Prostate gland (tissue), 2 donors: ENCODE results near the gene FAF1. TPM values are rescaled to one million over a fixed set of nuclear protein-coding genes. Genes with fewer than 3 reads are reported as not detected.

Experiments
- DNase-seq: peaks from one replicate; pipeline ENCODE4 v3.0.0-alpha.2; 2019; ENCODE audit warnings: low spot score
- H3K27ac ChIP-seq, 2 donors: fragments of 200-600 bp; sonication (generic); 2 replicates each; pipeline ENCODE4 v1.5.1; 2017 to 2019
- H3K27me3 ChIP-seq: fragments of 200-600 bp; sonication (generic); replicated peaks from 2 replicates; pipeline ENCODE4 v1.5.1; 2019; ENCODE audit not compliant: insufficient read depth
- H3K36me3 ChIP-seq, 2 donors: fragments of 200-600 bp; sonication (generic); 1 replicate in 1 of 2; 2 replicates in 1 of 2; pipeline versions ENCODE4 v1.5.1 to v1.8.1; 2017 to 2019
- H3K4me1 ChIP-seq: fragments of 200-600 bp; sonication (generic); replicated peaks from 2 replicates; pipeline ENCODE4 v1.5.1; 2019
- H3K4me3 ChIP-seq, 2 donors: fragments of 200-600 bp; sonication (generic); 2 replicates each; pipeline ENCODE4 v1.5.1; 2017 to 2019
- H3K9me3 ChIP-seq: fragments of 200-600 bp; sonication (generic); 2 replicates; pipeline ENCODE4 v1.5.1; 2017
- CTCF ChIP-seq, 4 experiments: fragments of 200-600 bp in 2 of 4; fragments of 450-650 bp in 2 of 4; sonication (generic) in 2 of 4; IDR thresholded peaks; 1 replicate in 3 of 4; 2 replicates in 1 of 4; pipeline ENCODE4 v1.5.1; 2016 to 2019; ENCODE audit warnings: antibody characterized with exemption in 4 of 4, mild to moderate bottlenecking in 2 of 4, moderate library complexity in 2 of 4
- POLR2A ChIP-seq: fragments of 450-650 bp; IDR thresholded peaks from one replicate; pipeline ENCODE4 v1.6.1; 2016; ENCODE audit warnings: antibody characterized with exemption, mild to moderate bottlenecking
- POLR2AphosphoS5 ChIP-seq: sonication (generic); formaldehyde crosslinking; IDR thresholded peaks from one replicate; pipeline ENCODE4 v1.6.1; 2017; ENCODE audit warnings: antibody characterized with exemption
- WGBS: methylation state at CpG from one replicate; pipeline ENCODE4 v1.1.5; 2018; 5-methylcytosine and 5-hydroxymethylcytosine counted together
- intact Hi-C: fragments of 100-400 bp; cut with DNase I; formaldehyde crosslinking; loops from one replicate; pipeline ENCODE4 v1.14.2; 2022
- total RNA-seq, 2 donors: library from RNA; depleted of rRNA; stranded (reverse); fragments of >200 nt; gene quantifications; one replicate each; pipeline ENCODE4 v1.1.0, GENCODE V29; 2016

The FAF1 gene
- total RNA-seq, 2 donors from 2014 or later, result 40.4 to 41.5 TPM

- intact Hi-C loops, result no loop called here
- Histone ChIP-seq H3K27me3 (no peaks in the 10 kb centered on the region), H3K4me1 (no peaks in the 10 kb centered on the region), H3K9me3 (no peaks in the 10 kb centered on the region), H3K27ac (no peak overlapping the region), H3K4me3 (no peak overlapping the region), H3K36me3 (no peaks in the 10 kb centered on the region)
- TF ChIP-seq POLR2AphosphoS5, result no peak
- TF ChIP-seq POLR2A, result no peak
- no peak for TF ChIP-seq CTCF (IDR thresholded peaks at IDR 0.05)
- 87% methylated on average over 3 of the region's 3 CpGs for WGBS
- DNase-seq, result no peak
Measured at GRCh38 chr1:50992532-50993318, 32.7 kb upstream of the FAF1 start.

- 97% methylated on average over 2 of the region's 2 CpGs for WGBS
- H3K4me1 ChIP-seq, result no peaks in the 10 kb centered on the region
- H3K9me3 ChIP-seq, result no peaks in the 10 kb centered on the region
- no peaks in the 10 kb centered on the region for H3K36me3 ChIP-seq
- intact Hi-C loops, result no loop called here
- no peak for DNase-seq
- H3K4me3 ChIP-seq, result no peak overlapping the region
- H3K27ac ChIP-seq, result no peak overlapping the region
- H3K27me3 ChIP-seq, result no peaks in the 10 kb centered on the region
- no peak for TF ChIP-seq CTCF (IDR thresholded peaks at IDR 0.05)
- no peak for TF ChIP-seq POLR2AphosphoS5
- no peak for TF ChIP-seq POLR2A
Measured at GRCh38 chr1:50989694-50990093, 29.6 kb upstream of the FAF1 start.

- TF ChIP-seq CTCF (IDR thresholded peaks at IDR 0.05) (no peak), POLR2A (no peak), POLR2AphosphoS5 (no peak)
- intact Hi-C loops, result no loop called here
- H3K27me3 ChIP-seq, result no peaks in the 10 kb centered on the region
- 76% methylated on average over 4 of the region's 4 CpGs for WGBS
- H3K9me3 ChIP-seq, result no peaks in the 10 kb centered on the region
- no peaks in the 10 kb centered on the region for H3K36me3 ChIP-seq
- H3K4me3 ChIP-seq, result no peak overlapping the region
- DNase-seq, result no peak
- H3K4me1 ChIP-seq, result no peaks in the 10 kb centered on the region
- no peak overlapping the region for H3K27ac ChIP-seq
Measured at GRCh38 chr1:50986653-50987052, 26.6 kb upstream of the FAF1 start.

GRCh38 chr1:50985094-50985493 is 25.0 kb upstream of the FAF1 start:
- no peak for DNase-seq
- Histone ChIP-seq H3K27ac (no peak overlapping the region), H3K36me3 (no peaks in the 10 kb centered on the region), H3K9me3 (no peaks in the 10 kb centered on the region), H3K27me3 (no peaks in the 10 kb centered on the region), H3K4me3 (no peak overlapping the region), H3K4me1 (no peaks in the 10 kb centered on the region)
- intact Hi-C loops, result no loop called here
- 20% methylated on average over 1 of the region's 1 CpG for WGBS
- TF ChIP-seq POLR2A (no peak), CTCF (IDR thresholded peaks at IDR 0.05) (no peak), POLR2AphosphoS5 (no peak)

- TF ChIP-seq POLR2A, result no peak
- TF ChIP-seq POLR2AphosphoS5, result no peak
- no peak for TF ChIP-seq CTCF (IDR thresholded peaks at IDR 0.05)
- Histone ChIP-seq H3K36me3 (no peaks in the 10 kb centered on the region), H3K4me3 (no peak overlapping the region), H3K4me1 (no peaks in the 10 kb centered on the region), H3K9me3 (no peaks in the 10 kb centered on the region), H3K27ac (no peak overlapping the region), H3K27me3 (no peaks in the 10 kb centered on the region)
- DNase-seq, result no peak
- intact Hi-C loops, result no loop called here
- WGBS, result 44% methylated on average over 2 of the region's 2 CpGs
Measured at GRCh38 chr1:50983219-50983802, 23.2 kb upstream of the FAF1 start.
